K562 (cell line): ENCODE results near the gene UBR4. TPM values are rescaled to one million over a fixed set of nuclear protein-coding genes. Genes with fewer than 3 reads are reported as not detected.
A peak's percentile ranks its signal among the peaks of the same experiment; 100 is the strongest.

Source experiments
- ATAC-seq: fragments of 200-7000 bp; cut with Tn5 transposase; 3 replicates; pipeline ENCODE4 v1.9.1; 2020; ENCODE audit warnings: moderate library complexity
- BruUV-seq: library from RNA; stranded (reverse); fragments of 400-500 nt; replicated peaks from 2 replicates; lab custom pipeline; 2021; lab: Mats Ljungman, UMichigan
- CTCF ChIA-PET: fragments of 300-600 bp; formaldehyde crosslinking; extraction: SDS; loops from one replicate; lab custom pipeline; 2021; ENCODE audit warnings: low intra/inter-chr PET ratio; lab: Yijun Ruan, JAX
- POLR2A ChIA-PET: fragments of 300-600, 350-650 bp; sonication (Branson Sonifier 250); formaldehyde crosslinking; extraction: SDS; loops from one replicate; lab custom pipeline; 2021; ENCODE audit warnings: antibody characterized with exemption, inconsistent platforms; lab: Yijun Ruan, JAX
- DNase-seq, 4 experiments: peaks; one replicate each; pipeline versions ENCODE4 v3.0.0 to v3.0.0-alpha.2; 2011 to 2018; ENCODE audit warnings: low spot score in 3 of 4, mixed read lengths in 3 of 4; ENCODE audit errors: extremely low read depth in 1 of 4
- FAIRE-seq: peaks from 2 replicates; lab custom pipeline; 2011; peaks lifted over from hg19 to GRCh38; lab: Jason Lieb, UNC
- H2AFZ ChIP-seq: 2 replicates; pipeline ENCODE4 v1.6.0; 2011; ENCODE audit warnings: low read depth, low read length, control low read depth, inconsistent platforms
- H3K27ac ChIP-seq: fragments of 200-600 bp; 3 replicates; pipeline ENCODE4 v1.8.0; 2011; ENCODE audit warnings: low read depth, mild to moderate bottlenecking, control low read depth, inconsistent platforms, low read length, moderate library complexity, mixed read lengths; ENCODE audit errors: extremely low read depth
- H3K27me3 ChIP-seq, 2 experiments: fragments of 300-600 bp in 1 of 2; 2 replicates in 1 of 2; 3 replicates in 1 of 2; pipeline versions ENCODE4 v1.6.0 to v1.8.0; 2011; ENCODE audit warnings: inconsistent platforms in 2 of 2, low read length in 2 of 2, mild to moderate bottlenecking in 1 of 2, mixed read lengths in 1 of 2, moderate library complexity in 1 of 2; ENCODE audit not compliant: control insufficient read depth in 2 of 2, insufficient read depth in 2 of 2
- H3K36me3 ChIP-seq: fragments of 300-600 bp; 3 replicates; pipeline ENCODE4 v1.8.0; 2011; ENCODE audit warnings: mild to moderate bottlenecking, low read length, inconsistent platforms; ENCODE audit not compliant: control insufficient read depth, insufficient read depth
- H3K4me1 ChIP-seq, 2 experiments: fragments of 200-600 bp in 1 of 2; replicated peaks in 1 of 2; 2 replicates in 1 of 2; 3 replicates in 1 of 2; pipeline versions ENCODE4 v1.5.1 to v1.8.0; 2011; ENCODE audit warnings: inconsistent platforms in 2 of 2, low read length in 2 of 2, mild to moderate bottlenecking in 1 of 2, mixed read lengths in 1 of 2, moderate library complexity in 1 of 2; ENCODE audit not compliant: control insufficient read depth in 2 of 2, insufficient read depth in 2 of 2
- H3K4me2 ChIP-seq: 2 replicates; pipeline ENCODE4 v1.6.1; 2011; ENCODE audit warnings: low read length, control low read depth, inconsistent platforms, mixed read lengths; ENCODE audit not compliant: insufficient read depth
- H3K4me3 ChIP-seq: fragments of 200-600 bp; sonication (generic), shearing (Covaris generic); 2 replicates; pipeline ENCODE4 v1.5.1; 2016; ENCODE audit warnings: control low read depth, inconsistent platforms
- H3K79me2 ChIP-seq: fragments of 200-600 bp; 3 replicates; pipeline ENCODE4 v1.8.0; 2011; ENCODE audit warnings: low read length, inconsistent platforms; ENCODE audit not compliant: control insufficient read depth, insufficient read depth
- H3K9ac ChIP-seq, 2 experiments: 2 replicates each; pipeline versions ENCODE4 v1.6.0 to v1.6.1; 2011; ENCODE audit warnings: low read depth in 2 of 2, low read length in 2 of 2, control low read depth in 1 of 2, inconsistent platforms in 1 of 2, mild to moderate bottlenecking in 1 of 2, mixed read lengths in 1 of 2; ENCODE audit not compliant: insufficient read depth in 1 of 2
- H3K9me1 ChIP-seq: one replicate; pipeline ENCODE4 v1.6.0; 2011; ENCODE audit warnings: inconsistent platforms, mild to moderate bottlenecking, low read length, moderate library complexity; ENCODE audit not compliant: control insufficient read depth, insufficient read depth
- H3K9me3 ChIP-seq: replicated peaks from 2 replicates; pipeline ENCODE4 v1.5.1; 2011; ENCODE audit warnings: low read depth, low read length, inconsistent platforms; ENCODE audit not compliant: control insufficient read depth, insufficient read depth
- H4K20me1 ChIP-seq: replicated peaks from 2 replicates; pipeline ENCODE4 v1.6.1; 2011; ENCODE audit warnings: low read length, inconsistent platforms, mixed read lengths; ENCODE audit not compliant: control insufficient read depth, insufficient read depth
- ATF6 ChIP-seq: sonication (generic); formaldehyde crosslinking; IDR thresholded peaks from 2 replicates; pipeline ENCODE4 v1.4.0; 2020; ENCODE audit warnings: mild to moderate bottlenecking, missing genetic modification reagents
- CSDE1 ChIP-seq, 2 experiments: fragments of 450-650 bp; IDR thresholded peaks; 2 replicates each; pipeline ENCODE4 v1.6.1; 2016; ENCODE audit warnings: mild to moderate bottlenecking in 1 of 2
- CXXC5 ChIP-seq: fragments of 250-450 bp; sonication (Bioruptor Pico); IDR thresholded peaks from 2 replicates; pipeline ENCODE4 v1.8.0; 2022; ENCODE audit warnings: inconsistent platforms, mild to moderate bottlenecking, moderate library complexity
- E2F8 ChIP-seq: fragments of 450-650 bp; IDR thresholded peaks from 2 replicates; pipeline ENCODE4 v1.7.1; 2018; ENCODE audit warnings: mild to moderate bottlenecking, low read depth; ENCODE audit not compliant: partially characterized antibody
- MAFG ChIP-seq: fragments of 450-650 bp; conservative IDR thresholded peaks from 2 replicates; pipeline ENCODE4 v1.6.1; 2016; ENCODE audit warnings: missing genetic modification characterization, missing compliant biosample characterization
- NFE2 ChIP-seq: IDR thresholded peaks from 2 replicates; pipeline ENCODE4 v1.6.1; 2014; ENCODE audit warnings: antibody characterized with exemption, low read depth
- PHB2 ChIP-seq: fragments of 450-650 bp; IDR thresholded peaks from 2 replicates; pipeline ENCODE4 v1.6.1; 2017; ENCODE audit warnings: low read depth
- RAD21 ChIP-seq, 2 experiments: fragments of 250-450 bp in 1 of 2; fragments of 450-650 bp in 1 of 2; sonication (Bioruptor Pico) in 1 of 2; formaldehyde crosslinking in 1 of 2; IDR thresholded peaks in 1 of 2; conservative IDR thresholded peaks in 1 of 2; 2 replicates each; pipeline versions ENCODE4 v1.4.0 to v1.8.0; 2020 to 2022; ENCODE audit warnings: mild to moderate bottlenecking in 2 of 2, moderate library complexity in 1 of 2
- SMARCA4 ChIP-seq: fragments of 450-650 bp; IDR thresholded peaks from 2 replicates; pipeline ENCODE4 v1.6.1; 2016
- TARDBP ChIP-seq: fragments of 450-650 bp; IDR thresholded peaks from 2 replicates; pipeline ENCODE4 v1.6.1; 2016
- THRAP3 ChIP-seq: fragments of 450-650 bp; IDR thresholded peaks from 2 replicates; pipeline ENCODE4 v1.6.1; 2016; ENCODE audit warnings: mild to moderate bottlenecking, inconsistent platforms, borderline replicate concordance
- ZFP91 ChIP-seq: sonication (generic); formaldehyde crosslinking; IDR thresholded peaks from 2 replicates; pipeline ENCODE4 v1.8.0; 2022; ENCODE audit warnings: mild to moderate bottlenecking, missing genetic modification reagents
- ZNF217 ChIP-seq: sonication (generic); formaldehyde crosslinking; IDR thresholded peaks from 2 replicates; pipeline ENCODE4 v1.8.0; 2022; ENCODE audit warnings: mild to moderate bottlenecking, missing genetic modification reagents
- ZNF316 ChIP-seq: fragments of 450-650 bp; IDR thresholded peaks from 2 replicates; pipeline ENCODE4 v1.6.1; 2016
- ZNF644 ChIP-seq: fragments of 200-800 bp; sonication (Bioruptor generic); IDR thresholded peaks from 2 replicates; pipeline ENCODE4 v1.6.1; 2016; ENCODE audit warnings: low read depth, missing genetic modification characterization, missing compliant biosample characterization
- WGBS: fragments of 100-300 bp; shearing (Covaris generic); methylation state at CpG from one replicate; pipeline ENCODE4 v1.1.6; 2016; ENCODE audit warnings: low coverage, mixed read lengths; ENCODE audit not compliant: insufficient coverage; ENCODE audit errors: missing lambda C conversion rate; 5-methylcytosine and 5-hydroxymethylcytosine counted together
- in situ Hi-C: fragments of 300-500 bp; cut with MboI; formaldehyde crosslinking; loops from 4 replicates; pipeline ENCODE4 v1.15.0; 2018; ENCODE audit warnings: inconsistent platforms, mixed read lengths
- intact Hi-C: fragments of 100-400 bp; cut with micrococcal nuclease; formaldehyde crosslinking; loops from 2 replicates; pipeline ENCODE4 v1.14.2; 2022
- polyA plus RNA-seq, 8 experiments: library from polyadenylated mRNA; depleted of rRNA in 4 of 8; stranded (reverse) in 5 of 8; unstranded in 3 of 8; fragments of >200 nt; fragmentation: Nextera tagmentation in 2 of 8; fragmentation: Illumina TruSeq in 1 of 8; extraction: Ambion mirVana in 2 of 8; extraction: Trizol in 1 of 8; gene quantifications; 2 replicates each; pipeline versions ENCODE4 v1.2.1 to v1.2.3, GENCODE V29; 2011 to 2014; ENCODE audit warnings: inconsistent platforms in 1 of 8, missing spikeins in 1 of 8
- total RNA-seq, 7 experiments: library from RNA; depleted of rRNA in 6 of 7; stranded (reverse); fragments of >200 nt in 6 of 7; fragmentation: Illumina TruSeq in 2 of 7; extraction: Trizol in 2 of 7; gene quantifications; 2 replicates each; pipeline versions ENCODE4 v1.2.1 to v1.2.3, GENCODE V29; 2011 to 2021; ENCODE audit warnings: low replicate concordance in 1 of 7

The UBR4 gene
- total and polyA plus RNA-seq, 9 of the 15 experiments (the other 6 are each of a cell fraction or from before 2014, with no cell fraction given), result 55.4 to 277 (median 123) TPM

GRCh38 chr1:19204446-19205266 lies 5.4 kb downstream of the UBR4 start:
- in situ Hi-C loops, result no loop called here
- Histone ChIP-seq H3K4me1 (peaks cover 20 to 39% of the 10 kb centered on the region in 2 experiments), H3K9me1 (peaks cover 10% of the 10 kb centered on the region), H3K4me3 (no peak overlapping the region), H3K36me3 (peaks cover 65% of the 10 kb centered on the region), H4K20me1 (peaks cover 49% of the 10 kb centered on the region), H3K27me3 (no peaks in the 10 kb centered on the region), H3K27ac (0 out of 3 replicates have a peak overlapping the region, but pooled peaks have one; percentile 14), H3K9me3 (no peaks in the 10 kb centered on the region), H3K9ac (no peak overlapping the region), H2AFZ (no peak overlapping the region), H3K79me2 (peaks cover 100% of the 10 kb centered on the region), H3K4me2 (no peak overlapping the region)
- BruUV-seq, result no TSS peak
- no peak for ATAC-seq
- ChIA-PET POLR2A (interaction anchor here (0.7 to 2.9 kb wide), 4 partner anchors 9 to 60 kb away, joined by 3 to 19 read pairs (median 10); no protein-coding TSS in a partner anchor), CTCF (no interaction called here)
- no peak for FAIRE-seq
- DNase-seq, result no peak
- intact Hi-C loops, result no loop called here
- 76% methylated on average over 6 of the region's 6 CpGs for WGBS
- TF ChIP-seq E2F8, result no peak
- 0 out of 2 replicates have a peak, but pooled peaks have one; percentile 53 for TF ChIP-seq ZFP91
- no peak for TF ChIP-seq ZNF217 (CRISPR knock-in tag)
- peak; percentile 85 for TF ChIP-seq ZNF316
- peak; percentile 80 for TF ChIP-seq NFE2
- no peak for TF ChIP-seq TARDBP
- TF ChIP-seq SMARCA4, result peak; percentile 35; the same call in 1 of the 2 replicates
- 0 out of 2 replicates have a peak, but pooled peaks have one; percentile 35 for TF ChIP-seq THRAP3
- peak; percentile 67 for TF ChIP-seq MAFG
- TF ChIP-seq ZNF644 (tag), result no peak
- 0 out of 4 replicates have a peak, but pooled peaks of 1 of the 2 experiments have one; percentile 27 for TF ChIP-seq CSDE1 (IDR thresholded peaks at IDR 0.05)
- TF ChIP-seq RAD21 (CRISPR knock-in tag; conservative IDR thresholded peaks at IDR 0.05 in 1 of 2, IDR thresholded peaks at IDR 0.05 in 1 of 2), result peak in 1 of 2 experiments; percentile 4; a peak in 1 of 4 replicates
- 0 out of 2 replicates have a peak, but pooled peaks have one; percentile 4 for TF ChIP-seq PHB2
- TF ChIP-seq CXXC5, result no peak
- TF ChIP-seq ATF6 (CRISPR knock-in tag), result no peak
